Skeletal muscle cell (primary cell): ENCODE data around the gene TREML4.
A peak's percentile ranks its signal among the peaks of the same experiment; 100 is the strongest.
"Not testable (repeated sequence)": the region's sequence is repeated elsewhere in the genome, so short reads cannot be mapped to it uniquely, and the experiment has no call there.

Experiments
- DNase-seq: peaks from one replicate; pipeline ENCODE4 v3.0.0-alpha.2; 2010; ENCODE audit warnings: low read depth
- H3K4me3 ChIP-seq: 2 replicates; pipeline ENCODE4 v1.5.1; 2011; ENCODE audit warnings: low read depth, mild to moderate bottlenecking, control low read depth, low read length, moderate library complexity

Gene TREML4, protein sequence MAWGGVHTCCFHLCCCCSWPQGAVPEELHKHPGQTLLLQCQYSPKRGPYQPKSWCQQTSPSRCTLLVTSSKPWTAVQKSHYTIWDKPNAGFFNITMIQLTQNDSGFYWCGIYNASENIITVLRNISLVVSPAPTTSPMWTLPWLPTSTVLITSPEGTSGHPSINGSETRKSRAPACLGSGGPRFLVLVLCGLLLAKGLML

GRCh38 chr6:41228096-41228495 is at the start of gene TREML4:
Gene TREML4 (plus strand): TSS chr6:41228349. CDS start chr6:41228428, 79 bp downstream.
- no peak for DNase-seq
- no peak within 1 kb of the TSS for H3K4me3 ChIP-seq

DNA sequence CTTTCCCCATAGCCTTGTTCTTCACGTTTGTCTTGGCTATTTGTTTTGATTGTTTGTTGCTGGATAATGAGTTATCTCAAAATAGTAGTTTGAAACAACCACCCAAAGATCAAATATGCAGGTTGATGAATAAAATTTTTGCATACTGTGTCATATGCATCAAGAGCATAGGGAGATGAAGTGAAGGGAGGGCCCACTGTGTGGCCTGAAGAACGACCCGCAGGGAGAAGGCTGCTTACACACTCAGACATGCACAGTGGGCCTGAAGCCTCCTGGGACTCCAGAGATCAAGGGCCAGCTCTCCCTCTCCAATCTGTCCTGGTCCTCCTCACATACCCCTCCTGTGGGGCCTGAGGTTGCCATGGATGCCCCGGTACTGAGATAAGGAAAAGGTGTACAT is 49.0 kb upstream of the TREML4 start:
- no peak for DNase-seq
- H3K4me3 ChIP-seq, result no peak overlapping the region

GRCh38 chr6:41181566-41181965 is 46.6 kb upstream of the TREML4 start:
- DNase-seq, result no peak
- no peak overlapping the region for H3K4me3 ChIP-seq

DNA sequence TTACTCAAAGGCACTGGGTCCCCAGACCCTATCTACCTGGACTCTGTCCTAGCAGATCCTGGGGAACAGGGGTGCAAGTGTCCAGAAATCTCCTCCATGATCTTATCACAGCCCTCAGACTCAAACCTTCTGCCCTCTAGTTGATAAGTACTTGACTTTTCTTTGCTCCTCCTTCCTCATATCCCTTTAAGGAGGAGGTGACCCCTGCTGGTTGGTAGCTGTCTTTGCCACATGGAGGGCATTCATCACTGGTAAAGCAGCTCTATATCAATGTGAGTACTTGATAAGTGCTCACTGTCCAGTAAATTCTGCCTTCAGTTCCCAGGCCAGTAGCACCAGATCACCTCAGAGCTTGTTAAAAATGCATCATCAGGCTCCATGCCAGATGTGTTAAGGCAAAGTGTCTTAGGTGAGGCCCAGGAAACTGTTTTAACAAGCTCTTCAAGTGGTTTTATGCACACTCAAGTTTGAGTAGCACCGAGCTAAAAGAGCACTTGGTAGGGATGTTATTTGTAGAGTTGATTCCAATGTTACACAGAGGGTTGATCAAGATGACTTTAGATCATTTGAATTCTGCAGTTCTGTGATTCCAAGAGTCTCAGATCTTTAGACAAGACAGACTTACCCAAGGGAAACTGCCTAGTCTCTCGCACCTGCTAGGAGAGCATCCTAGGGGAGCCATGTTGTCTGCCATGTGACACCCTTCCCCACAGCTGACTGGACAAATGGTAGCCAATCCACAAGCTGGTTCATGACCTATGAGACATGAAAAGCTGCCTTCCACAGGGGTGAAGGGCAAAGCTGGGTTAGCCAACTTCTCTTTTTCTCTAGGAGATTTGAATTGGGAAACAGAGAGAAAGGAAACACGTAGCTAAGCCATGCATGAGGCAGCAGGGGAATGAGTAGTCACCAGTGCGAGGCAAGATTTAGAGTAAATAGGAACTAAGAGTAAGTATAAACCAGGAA is 45.8 kb upstream of the TREML4 start:
- H3K4me3 ChIP-seq, result no peak overlapping the region
- DNase-seq, result peak; percentile 15

- DNase-seq, result no peak
- H3K4me3 ChIP-seq, result no peak overlapping the region
These were observed 43.4 kb upstream of the TREML4 start for GRCh38 chr6:41184761-41185160.

DNA sequence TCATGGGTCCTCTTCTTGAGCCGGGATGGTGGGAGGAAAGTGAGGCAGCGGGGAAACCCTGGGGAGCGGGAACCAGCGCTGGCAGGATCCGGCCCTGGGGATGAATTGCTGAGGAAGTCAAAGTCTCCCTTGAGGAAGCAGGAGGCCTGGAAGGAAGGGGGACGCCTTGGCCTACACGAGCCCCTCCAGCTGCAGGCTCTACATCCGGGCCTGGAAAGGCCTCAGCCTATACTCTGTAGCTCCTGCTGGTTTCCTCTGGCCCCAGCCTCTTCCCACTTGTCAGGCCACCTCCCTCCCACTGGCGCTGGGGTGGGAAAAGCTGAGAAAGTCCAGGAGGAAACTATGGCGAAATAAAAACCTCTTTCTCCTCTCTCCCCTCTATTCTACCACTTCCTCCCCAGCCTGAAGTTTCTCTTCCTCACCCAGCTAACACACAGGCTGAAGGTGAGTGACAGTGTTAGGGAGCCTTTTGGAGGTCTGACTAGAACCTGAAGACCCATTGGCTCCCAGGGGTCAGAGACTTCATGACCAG is 42.1 kb upstream of the TREML4 start:
- H3K4me3 ChIP-seq, result no peak overlapping the region
- no peak for DNase-seq

- no peak for DNase-seq
- H3K4me3 ChIP-seq, result no peak overlapping the region
These were observed 39.9 kb upstream of the TREML4 start for GRCh38 chr6:41187924-41188886.

- not testable (repeated sequence) for H3K4me3 ChIP-seq, DNase-seq
These were observed 39.1 kb upstream of the TREML4 start for GRCh38 chr6:41189046-41189445.

GRCh38 chr6:41189967-41190366 is 38.2 kb upstream of the TREML4 start:
- H3K4me3 ChIP-seq, result no peak overlapping the region
- no peak for DNase-seq

DNA sequence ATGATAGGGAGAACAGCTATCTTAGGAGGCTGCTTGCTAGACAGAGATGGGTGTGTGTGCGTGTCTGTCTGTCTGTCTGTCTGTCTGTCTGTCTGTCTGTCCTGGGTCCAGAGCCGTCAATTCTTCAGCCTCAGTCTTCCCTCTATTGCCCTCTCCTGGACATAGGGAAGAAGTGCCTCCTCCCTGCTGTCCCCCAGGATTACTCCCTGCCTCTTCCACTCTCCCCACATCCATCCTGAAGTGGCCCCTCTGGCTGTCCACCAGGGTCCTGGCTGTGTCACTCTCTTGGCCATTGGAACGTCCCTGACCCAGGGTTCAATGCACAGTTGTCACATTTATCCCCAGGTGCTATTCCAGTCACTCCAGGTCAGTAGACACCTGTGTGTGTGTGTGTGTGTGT is 37.4 kb upstream of the TREML4 start:
- no peak for DNase-seq
- H3K4me3 ChIP-seq, result no peak overlapping the region

GRCh38 chr6:41191569-41191968 is 36.6 kb upstream of the TREML4 start:
- DNase-seq, result no peak
- H3K4me3 ChIP-seq, result no peak overlapping the region

DNA sequence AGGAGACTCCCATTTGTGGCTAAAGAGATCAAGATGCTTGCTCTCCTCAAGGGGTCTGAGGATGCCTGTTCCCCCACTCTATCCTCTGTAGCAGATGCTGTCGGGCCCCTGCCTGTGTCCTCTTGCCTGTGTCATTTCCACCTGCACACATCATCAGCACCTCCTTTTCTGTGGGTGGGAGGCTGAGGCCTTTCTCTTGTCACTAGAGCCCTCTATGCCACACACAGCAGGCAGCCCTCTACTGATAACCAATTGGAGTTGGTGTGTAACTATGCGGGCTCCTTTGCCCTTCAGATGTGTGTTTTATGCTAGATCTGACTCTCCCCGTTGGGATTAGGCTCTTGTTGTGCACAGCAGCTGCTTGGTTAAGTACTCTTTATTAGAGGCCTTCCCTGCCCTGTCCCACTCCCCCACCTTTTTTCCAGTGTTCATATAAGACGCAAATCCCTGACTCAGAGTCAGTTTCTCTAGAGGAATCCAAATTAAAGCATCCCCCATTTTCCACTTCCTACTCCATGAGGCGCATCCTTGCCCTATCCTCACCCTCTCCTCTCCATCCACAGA is 34.9 kb upstream of the TREML4 start:
- no peak for DNase-seq

GRCh38 chr6:41193884-41194283 is 34.3 kb upstream of the TREML4 start:
- no peak for DNase-seq
- H3K4me3 ChIP-seq, result no peak overlapping the region

More for the DNA sequence above, 34.9 kb upstream of the TREML4 start:
- no peak overlapping the region for H3K4me3 ChIP-seq

DNA sequence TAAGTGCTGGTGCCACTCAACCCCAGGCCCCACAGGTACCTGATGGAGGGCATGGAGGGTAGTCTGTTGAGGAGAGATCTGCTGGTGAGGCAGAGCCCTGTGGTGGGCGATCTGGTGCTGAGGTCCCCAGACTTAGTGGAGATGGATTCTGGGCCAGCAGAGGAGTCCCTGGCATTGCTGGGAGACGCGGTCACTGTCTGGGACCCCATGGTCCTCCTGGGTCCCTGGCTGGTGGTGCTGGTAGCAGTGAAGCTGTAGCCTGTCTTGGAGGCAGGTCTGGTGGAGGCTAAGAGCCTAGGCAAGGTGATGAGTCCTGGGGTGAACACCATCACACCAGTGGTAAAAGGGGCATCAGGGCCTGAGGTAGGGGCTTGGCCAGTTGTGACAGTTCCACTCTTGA is 33.8 kb upstream of the TREML4 start:
- no peak for DNase-seq
- no peak overlapping the region for H3K4me3 ChIP-seq

GRCh38 chr6:41197234-41197633 is 30.9 kb upstream of the TREML4 start:
- no peak for DNase-seq
- no peak overlapping the region for H3K4me3 ChIP-seq

- no peak for DNase-seq
- no peak overlapping the region for H3K4me3 ChIP-seq
These were observed 28.4 kb upstream of the TREML4 start for GRCh38 chr6:41199552-41200246.

DNA sequence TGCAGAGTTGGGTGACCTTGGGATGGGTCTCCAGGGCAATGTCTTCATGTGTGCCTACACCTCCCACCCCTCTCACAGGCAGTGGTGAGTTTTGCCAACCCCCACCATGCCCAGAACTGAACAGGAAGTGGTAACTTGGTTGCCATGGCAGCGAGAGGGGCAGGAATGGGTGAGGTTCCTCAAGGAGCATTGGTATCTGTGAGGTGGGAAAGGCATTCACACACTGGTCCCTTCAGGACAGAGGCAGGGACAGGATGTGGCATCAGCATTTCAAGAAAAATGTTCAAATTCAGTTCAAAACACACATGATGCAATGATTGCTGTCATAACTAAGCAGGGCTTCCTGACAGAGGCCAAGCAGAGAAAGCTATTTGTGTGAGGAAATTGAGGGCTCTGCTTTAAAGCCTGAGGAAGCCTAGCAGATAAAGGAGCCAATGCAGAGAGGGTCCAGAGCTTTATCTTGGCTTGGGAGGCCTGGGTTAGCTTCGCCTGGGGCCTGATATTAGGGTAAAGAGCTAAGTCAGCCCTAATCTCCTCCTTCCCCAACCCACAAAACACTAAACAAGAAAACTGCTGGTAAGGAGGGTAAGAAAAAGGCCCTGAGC is 27.8 kb upstream of the TREML4 start:
- peak; percentile 9 for DNase-seq
- no peak overlapping the region for H3K4me3 ChIP-seq
